ENCODE results near the gene BLVRB. TPM values are rescaled to one million over a fixed set of nuclear protein-coding genes. Genes with fewer than 3 reads are reported as not detected.

BLVRB gene
- total RNA-seq, 1 experiment from 2014 or later: 45.6 TPM

GRCh38 chr19:40458597-40458974 is 7.0 kb downstream of the BLVRB start:
- H3K9me3 ChIP-seq (ENCODE audit: control insufficient read depth, insufficient read depth, low read depth, low read length): no peaks in the 10 kb centered on the region
- peaks cover 3% of the 10 kb centered on the region; the same call in 1 of the 2 replicates for H3K4me1 ChIP-seq (ENCODE audit: control insufficient read depth, insufficient read depth, low read length)
- in situ Hi-C loops (cut with HindIII; ENCODE audit: low pct_unique_long_range_greater_than_20kb, low sequenced_read_pairs) (no loop called here), intact Hi-C loops (cut with micrococcal nuclease; ENCODE audit: unreplicated experiment) (no loop called here)
- TF ChIP-seq POLR2AphosphoS5 (IDR thresholded peaks at IDR 0.05; ENCODE audit: low read depth, low read length) (no peak), REST (IDR thresholded peaks at IDR 0.05; ENCODE audit: insufficient read depth in 1 of 2, low read depth in 2 of 2, low read length in 1 of 2) (no peak), CTCF (IDR thresholded peaks at IDR 0.05) (no peak), TCF7L2 (IDR thresholded peaks at IDR 0.05; ENCODE audit: low read depth, low read length) (no peak)
- ChIA-PET CTCF (no interaction called here), POLR2A (interaction anchor here (0.6 kb wide), 1 partner anchor 22 kb away, joined by 6 read pairs; no protein-coding TSS in a partner anchor)
- no peaks in the 10 kb centered on the region for H3K27me3 ChIP-seq (ENCODE audit: control insufficient read depth, insufficient read depth, low read length)
- no TSS peak for BruUV-seq (replicated peaks)
- DNase-seq (ENCODE audit: low read depth, low spot score) (no peak), ATAC-seq (no peak)
- no peak overlapping the region for H3K4me3 ChIP-seq (ENCODE audit: low read depth in 2 of 2, low read length in 2 of 2)
- H3K36me3 ChIP-seq (ENCODE audit: control insufficient read depth, insufficient read depth, low read length): no peaks in the 10 kb centered on the region
- H3K27ac ChIP-seq (ENCODE audit: low read length): no peak overlapping the region

GRCh38 chr19:40457953-40458596 is 7.5 kb downstream of the BLVRB start:
- in situ Hi-C loops (cut with HindIII; ENCODE audit: low pct_unique_long_range_greater_than_20kb, low sequenced_read_pairs): no loop called here
- Histone ChIP-seq H3K4me1 (ENCODE audit: control insufficient read depth, insufficient read depth, low read length) (peaks cover 2% of the 10 kb centered on the region; the same call in 1 of the 2 replicates), H3K4me3 (ENCODE audit: low read depth in 2 of 2, low read length in 2 of 2) (no peak overlapping the region), H3K27me3 (ENCODE audit: control insufficient read depth, insufficient read depth, low read length) (no peaks in the 10 kb centered on the region), H3K27ac (ENCODE audit: low read length) (no peak overlapping the region), H3K36me3 (ENCODE audit: control insufficient read depth, insufficient read depth, low read length) (no peaks in the 10 kb centered on the region), H3K9me3 (ENCODE audit: control insufficient read depth, insufficient read depth, low read depth, low read length) (no peaks in the 10 kb centered on the region)
- CTCF ChIA-PET: no interaction called here
- DNase-seq (ENCODE audit: low read depth, low spot score) (no peak), ATAC-seq (no peak)
- TF ChIP-seq TCF7L2 (IDR thresholded peaks at IDR 0.05; ENCODE audit: low read depth, low read length): no peak
- no peak for TF ChIP-seq POLR2AphosphoS5 (IDR thresholded peaks at IDR 0.05; ENCODE audit: low read depth, low read length)
- no peak for TF ChIP-seq SIN3A (IDR thresholded peaks at IDR 0.05; ENCODE audit: borderline replicate concordance, insufficient read depth, low read depth, low read length)
- no peak for TF ChIP-seq CTCF (IDR thresholded peaks at IDR 0.05)
- TF ChIP-seq REST (IDR thresholded peaks at IDR 0.05; ENCODE audit: insufficient read depth in 1 of 2, low read depth in 2 of 2, low read length in 1 of 2): no peak
- POLR2A ChIA-PET: interaction anchor here (0.6 kb wide), 1 partner anchor 22 kb away, joined by 6 read pairs; no protein-coding TSS in a partner anchor
- no TSS peak for BruUV-seq (replicated peaks)
- intact Hi-C loops (cut with micrococcal nuclease; ENCODE audit: unreplicated experiment): no loop called here
